Left ventricle myocardium inferior (tissue), 1 donor: ENCODE results near the gene ZNF581. TPM values are rescaled to one million over a fixed set of nuclear protein-coding genes. Genes with fewer than 3 reads are reported as not detected.
A peak's percentile ranks its signal among the peaks of the same experiment; 100 is the strongest.

Experiments
- DNase-seq: peaks from one replicate; pipeline ENCODE4 v3.0.0-alpha.2; 2020
- H3K27ac ChIP-seq: fragments of 200-600 bp; replicated peaks from 2 replicates; pipeline ENCODE4 v1.8.0; 2021
- H3K27me3 ChIP-seq: fragments of 200-600 bp; 2 replicates; pipeline ENCODE4 v1.8.0; 2021; ENCODE audit warnings: low read depth
- H3K36me3 ChIP-seq: fragments of 200-600 bp; 2 replicates; pipeline ENCODE4 v1.8.0; 2021
- H3K4me1 ChIP-seq: fragments of 200-600 bp; 2 replicates; pipeline ENCODE4 v1.8.0; 2021
- H3K4me3 ChIP-seq: fragments of 200-600 bp; 2 replicates; pipeline ENCODE4 v1.8.0; 2021; ENCODE audit warnings: mild to moderate bottlenecking, moderate library complexity
- H3K9me3 ChIP-seq: fragments of 200-600 bp; replicated peaks from 2 replicates; pipeline ENCODE4 v1.8.0; 2021
- CTCF ChIP-seq: fragments of 200-600 bp; IDR thresholded peaks from 2 replicates; pipeline ENCODE4 v1.8.0; 2021; ENCODE audit warnings: antibody characterized with exemption, mild to moderate bottlenecking, borderline replicate concordance
- intact Hi-C: fragments of 100-400 bp; cut with micrococcal nuclease; formaldehyde crosslinking; loops from one replicate; pipeline ENCODE4 v1.11.0; 2022
- total RNA-seq: library from RNA; stranded (reverse); fragmentation: NEBNext Ultra II Directional; extraction: Animal tissue kit (Norgen Biotek cat#: 25700); gene quantifications from one replicate; pipeline ENCODE4 v1.2.1, GENCODE V29; 2021
- donor health status: DM: no; HTN: yes; CAD: no; lungs with severe emphysema.

The ZNF581 gene
- total RNA-seq, 1 donor from 2014 or later, result 7.1 TPM

GRCh38 chr19:55625004-55625326 is 18.5 kb upstream of the ZNF581 start:
- H3K27ac ChIP-seq, result peak overlapping the region; percentile 95
- DNase-seq, result no peak
- peaks cover 10% of the 10 kb centered on the region for H3K36me3 ChIP-seq
- TF ChIP-seq CTCF, result no peak
- peak overlapping the region; percentile 69 for H3K4me3 ChIP-seq
- H3K27me3 ChIP-seq, result no peaks in the 10 kb centered on the region
- H3K4me1 ChIP-seq, result peaks cover 20% of the 10 kb centered on the region
- no peaks in the 10 kb centered on the region for H3K9me3 ChIP-seq
- intact Hi-C loops, result no loop called here

GRCh38 chr19:55626350-55626749 is 17.1 kb upstream of the ZNF581 start:
- Histone ChIP-seq H3K27me3 (no peaks in the 10 kb centered on the region), H3K4me3 (no peak overlapping the region), H3K27ac (no peak overlapping the region), H3K36me3 (peaks cover 10% of the 10 kb centered on the region), H3K4me1 (peaks cover 20% of the 10 kb centered on the region), H3K9me3 (no peaks in the 10 kb centered on the region)
- DNase-seq, result no peak
- no peak for TF ChIP-seq CTCF
- intact Hi-C loops, result no loop called here

- H3K4me1 ChIP-seq, result peaks cover 38% of the 10 kb centered on the region
- intact Hi-C loops, result no loop called here
- H3K27me3 ChIP-seq, result no peaks in the 10 kb centered on the region
- no peak overlapping the region for H3K4me3 ChIP-seq
- no peaks in the 10 kb centered on the region for H3K36me3 ChIP-seq
- peak overlapping the region; percentile 44 for H3K27ac ChIP-seq
- no peaks in the 10 kb centered on the region for H3K9me3 ChIP-seq
- TF ChIP-seq CTCF, result peak; percentile 88
- peak; percentile 44 for DNase-seq
Measured at GRCh38 chr19:55632463-55632834, 11.0 kb upstream of the ZNF581 start.

- peak overlapping the region; percentile 98 for H3K27ac ChIP-seq
- no peak overlapping the region for H3K4me3 ChIP-seq
- H3K36me3 ChIP-seq, result no peaks in the 10 kb centered on the region
- TF ChIP-seq CTCF, result no peak
- H3K27me3 ChIP-seq, result no peaks in the 10 kb centered on the region
- peaks cover 49% of the 10 kb centered on the region for H3K4me1 ChIP-seq
- no peaks in the 10 kb centered on the region for H3K9me3 ChIP-seq
- intact Hi-C loops, result no loop called here
- DNase-seq, result no peak
Measured at GRCh38 chr19:55633861-55634260, 9.6 kb upstream of the ZNF581 start.

GRCh38 chr19:55635334-55635717 is 8.1 kb upstream of the ZNF581 start:
- DNase-seq, result no peak
- peaks cover 64% of the 10 kb centered on the region for H3K4me1 ChIP-seq

More at GRCh38 chr19:55635334-55635717, 8.1 kb upstream of the ZNF581 start:
- intact Hi-C loops, result no loop called here
- Histone ChIP-seq H3K4me3 (peak overlapping the region; percentile 96), H3K27me3 (no peaks in the 10 kb centered on the region), H3K36me3 (no peaks in the 10 kb centered on the region), H3K27ac (peak overlapping the region; percentile 98), H3K9me3 (no peaks in the 10 kb centered on the region)
- TF ChIP-seq CTCF, result no peak
